ENCODE results near the gene PFN3. TPM values are rescaled to one million over a fixed set of nuclear protein-coding genes. Genes with fewer than 3 reads are reported as not detected.

PFN3 gene
- total and polyA plus RNA-seq, 11 donors, result not detected

Other genes with a start within 250 kb of the PFN3 start
- 10 to 100 TPM; 11.6 to 27.5 (median 18.9) TPM for gene RAB24, start 96.9 kb downstream of the PFN3 start, total RNA-seq
- 10 to 100 TPM; 23.8 to 28.3 TPM for gene RAB24, start 96.9 kb downstream of the PFN3 start, polyA plus RNA-seq
- 10 to 100 TPM; 30.3 to 80.6 (median 42.4) TPM for gene PRELID1, start 96.9 kb downstream of the PFN3 start, total RNA-seq
- gene PRELID1, start 96.9 kb downstream of the PFN3 start, polyA plus RNA-seq, result 100 to 1,000 TPM in 1 of 2 donors, 10 to 100 TPM in 1; 33.8 to 160 TPM
- 1 to 10 TPM in 8 of 9 donors, under 1 TPM in 1; 0.52 to 9.1 (median 3.1) TPM for gene MXD3, start 88.8 kb downstream of the PFN3 start, total RNA-seq
- gene MXD3, start 88.8 kb downstream of the PFN3 start, polyA plus RNA-seq, result 1 to 10 TPM; 1.3 to 2.5 TPM
- gene LMAN2, start 49.0 kb downstream of the PFN3 start, total RNA-seq, result 100 to 1,000 TPM in 3 of 9 donors, 10 to 100 TPM in 6; 50.2 to 155 (median 63.6) TPM
- 100 to 1,000 TPM in 1 of 2 donors, 10 to 100 TPM in 1; 43.3 to 313 TPM for gene LMAN2, start 49.0 kb downstream of the PFN3 start, polyA plus RNA-seq
- 10 to 100 TPM in 1 of 9 donors, 1 to 10 TPM in 8; 1.3 to 10.7 (median 2.9) TPM for gene RGS14, start 42.7 kb downstream of the PFN3 start, total RNA-seq
- gene RGS14, start 42.7 kb downstream of the PFN3 start, polyA plus RNA-seq, result 1 to 10 TPM; 3.7 to 4.9 TPM
- not detected for gene SLC34A1, start 16.2 kb downstream of the PFN3 start, total RNA-seq
- not detected for gene SLC34A1, start 16.2 kb downstream of the PFN3 start, polyA plus RNA-seq
- under 1 TPM in 1 of 9 donors, not detected in 8; 0.56 TPM for gene F12, start 8.9 kb upstream of the PFN3 start, total RNA-seq
- gene F12, start 8.9 kb upstream of the PFN3 start, polyA plus RNA-seq, result under 1 TPM in 1 of 2 donors, not detected in 1; 0.29 TPM
- gene GRK6, start 26.0 kb upstream of the PFN3 start, total RNA-seq, result 10 to 100 TPM; 12.8 to 33.2 (median 17.3) TPM
- gene GRK6, start 26.0 kb upstream of the PFN3 start, polyA plus RNA-seq, result 10 to 100 TPM in 1 of 2 donors, 1 to 10 TPM in 1; 6.8 to 29.5 TPM
- gene PRR7, start 46.2 kb upstream of the PFN3 start, total RNA-seq, result 1 to 10 TPM in 8 of 9 donors, under 1 TPM in 1; 0.82 to 5.0 (median 1.8) TPM
- gene PRR7, start 46.2 kb upstream of the PFN3 start, polyA plus RNA-seq, result 1 to 10 TPM; 1.4 to 1.5 TPM
- gene DBN1, start 73.0 kb upstream of the PFN3 start, total RNA-seq, result 10 to 100 TPM; 12.3 to 60.7 (median 23.3) TPM
- gene DBN1, start 73.0 kb upstream of the PFN3 start, polyA plus RNA-seq, result 10 to 100 TPM; 13.2 to 28.1 TPM
- gene PDLIM7, start 96.9 kb upstream of the PFN3 start, total RNA-seq, result 100 to 1,000 TPM in 1 of 9 donors, 10 to 100 TPM in 8; 36.3 to 124 (median 49.4) TPM
- gene PDLIM7, start 96.9 kb upstream of the PFN3 start, polyA plus RNA-seq, result 10 to 100 TPM; 89.9 to 95.1 TPM
- 10 to 100 TPM in 1 of 9 donors, 1 to 10 TPM in 7, under 1 TPM in 1; 0.77 to 23.8 (median 2.7) TPM for gene DOK3, start 109.2 kb upstream of the PFN3 start, total RNA-seq
- gene DOK3, start 109.2 kb upstream of the PFN3 start, polyA plus RNA-seq, result 1 to 10 TPM; 1.1 to 3.0 TPM
- 10 to 100 TPM; 24.4 to 53.8 (median 37.7) TPM for gene DDX41, start 116.3 kb upstream of the PFN3 start, total RNA-seq
- 10 to 100 TPM; 33.0 to 65.4 TPM for gene DDX41, start 116.3 kb upstream of the PFN3 start, polyA plus RNA-seq
- gene FAM193B, start 153.9 kb upstream of the PFN3 start, total RNA-seq, result 10 to 100 TPM; 13.1 to 34.4 (median 20.2) TPM
- gene FAM193B, start 153.9 kb upstream of the PFN3 start, polyA plus RNA-seq, result 10 to 100 TPM; 17.4 to 58.9 TPM
- gene TMED9, start 191.5 kb upstream of the PFN3 start, total RNA-seq, result 100 to 1,000 TPM in 2 of 9 donors, 10 to 100 TPM in 7; 46.2 to 138 (median 77.0) TPM
- 100 to 1,000 TPM in 1 of 2 donors, 10 to 100 TPM in 1; 62.8 to 321 TPM for gene TMED9, start 191.5 kb upstream of the PFN3 start, polyA plus RNA-seq
- 10 to 100 TPM; 10.5 to 23.5 (median 17.7) TPM for gene B4GALT7, start 199.5 kb upstream of the PFN3 start, total RNA-seq
- 10 to 100 TPM; 18.4 to 24.7 TPM for gene B4GALT7, start 199.5 kb upstream of the PFN3 start, polyA plus RNA-seq